ENCODE data around the gene MBNL2.
A peak's percentile ranks its signal among the peaks of the same experiment; 100 is the strongest.

The MBNL2 gene

DNA sequence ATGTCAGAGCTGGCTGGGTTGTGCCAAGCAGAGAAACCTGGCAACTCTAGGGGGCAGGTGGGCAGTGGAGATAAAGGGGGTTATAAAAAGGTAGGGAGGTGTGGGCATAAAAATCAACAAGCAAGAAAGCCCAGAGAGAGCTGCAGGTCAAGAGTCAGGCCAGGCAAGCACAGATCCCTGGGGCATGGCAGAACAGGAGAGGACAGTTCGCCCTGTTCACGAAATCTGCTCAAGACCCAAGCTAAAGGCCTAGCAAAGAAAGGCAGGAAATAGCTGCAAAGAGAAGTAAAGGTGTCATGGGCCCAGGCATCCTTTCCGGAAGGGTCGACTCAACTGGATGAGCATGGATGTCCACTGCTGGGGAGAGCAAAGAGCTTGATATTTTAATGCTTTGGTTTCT lies 3.4 kb downstream of the MBNL2 start:
- Histone ChIP-seq H3K9ac (ENCODE audit: low read length) (peak overlapping the region; percentile 88), H3K4me1 (ENCODE audit: insufficient read depth, low read length) (peaks cover 54% of the 10 kb centered on the region)

DNA sequence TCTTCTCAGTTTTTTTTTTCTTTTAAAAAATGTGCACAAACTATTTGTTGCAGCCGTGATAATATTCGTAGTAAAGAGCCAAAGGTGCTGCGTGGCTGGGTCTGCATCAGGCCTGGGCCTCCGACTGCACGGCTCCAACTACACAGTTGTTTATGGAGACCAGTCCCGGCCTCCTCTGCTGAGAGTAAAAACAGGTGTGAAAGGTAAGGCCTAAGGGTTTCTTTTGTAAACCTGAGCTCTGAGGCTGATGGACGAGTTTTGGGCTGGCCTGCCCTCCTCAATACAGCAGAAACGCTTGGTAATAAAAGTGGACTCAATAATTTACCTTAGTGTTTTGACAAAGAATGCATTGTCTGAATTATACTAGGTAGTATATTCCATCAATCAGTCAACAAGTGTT lies 3.9 kb downstream of the MBNL2 start:
- no peaks in the 10 kb centered on the region for H3K9me3 ChIP-seq (ENCODE audit: low read length)
- H3K4me1 ChIP-seq (ENCODE audit: insufficient read depth, low read length), result peaks cover 57% of the 10 kb centered on the region
- H3K27ac ChIP-seq (ENCODE audit: low read depth, low read length), result peak overlapping the region; percentile 96
- H3K4me3 ChIP-seq (ENCODE audit: low read depth in 1 of 2, low read length in 2 of 2), result peak overlapping the region in 1 of 2 donors; percentile 69
- peak overlapping the region; percentile 88 for H3K9ac ChIP-seq (ENCODE audit: low read length)
- no peaks in the 10 kb centered on the region for H3K36me3 ChIP-seq (ENCODE audit: insufficient read depth, low read length)
- H3K27me3 ChIP-seq (ENCODE audit: control insufficient read depth in 1 of 2, insufficient read depth in 2 of 2, low read length in 2 of 2), result no peaks in the 10 kb centered on the region

More for the DNA sequence above, 3.4 kb downstream of the MBNL2 start:
- no peaks in the 10 kb centered on the region for H3K36me3 ChIP-seq (ENCODE audit: insufficient read depth, low read length)
- peak overlapping the region; percentile 96 for H3K27ac ChIP-seq (ENCODE audit: low read depth, low read length)
- no peaks in the 10 kb centered on the region for H3K9me3 ChIP-seq (ENCODE audit: low read length)
- H3K27me3 ChIP-seq (ENCODE audit: control insufficient read depth in 1 of 2, insufficient read depth in 2 of 2, low read length in 2 of 2), result no peaks in the 10 kb centered on the region
- peak overlapping the region; percentile 2 to 69 for H3K4me3 ChIP-seq (ENCODE audit: low read depth in 1 of 2, low read length in 2 of 2)

DNA sequence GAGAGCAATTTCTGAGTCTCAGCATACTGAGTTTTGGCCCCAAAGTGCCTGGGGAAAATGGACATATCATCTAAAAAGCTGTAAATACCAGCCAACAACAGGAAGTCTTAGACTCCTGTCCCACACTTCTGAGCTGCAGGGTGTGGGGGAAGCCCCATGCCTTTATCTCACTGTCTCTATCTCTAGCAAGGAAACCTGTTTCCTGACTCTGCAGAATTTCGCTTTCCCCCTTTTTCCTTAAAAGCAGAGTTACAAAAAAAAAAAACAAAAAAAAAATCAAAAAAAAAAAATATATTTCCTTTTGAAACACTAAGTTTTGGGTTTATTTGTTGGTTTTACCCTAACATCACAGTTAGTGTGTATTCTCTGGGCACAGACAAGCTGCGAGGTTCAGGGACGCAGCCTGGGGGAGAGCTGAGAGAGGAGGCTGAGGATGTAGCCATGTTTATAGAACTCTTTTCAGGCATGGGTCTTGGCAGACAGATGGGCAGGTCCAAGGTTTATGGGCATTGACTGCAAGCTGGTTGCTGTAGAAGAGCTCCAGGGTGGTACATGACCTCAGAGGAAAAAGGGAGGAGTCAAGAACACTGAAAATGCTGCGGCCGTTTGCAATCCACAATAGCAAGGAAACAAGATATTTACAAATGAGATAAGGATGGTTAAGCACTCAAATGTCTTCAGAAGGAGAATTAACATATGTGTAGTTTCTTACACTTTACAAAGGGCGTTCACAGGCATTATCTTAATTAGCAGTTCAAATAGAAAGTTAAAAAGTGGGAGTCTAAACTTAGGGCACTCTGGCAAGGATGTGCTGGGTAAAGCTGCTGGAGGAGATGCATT lies 4.9 kb downstream of the MBNL2 start:
- Histone ChIP-seq H3K9me3 (ENCODE audit: low read length) (no peaks in the 10 kb centered on the region), H3K27ac (ENCODE audit: low read depth, low read length) (peak overlapping the region; percentile 96)

DNA sequence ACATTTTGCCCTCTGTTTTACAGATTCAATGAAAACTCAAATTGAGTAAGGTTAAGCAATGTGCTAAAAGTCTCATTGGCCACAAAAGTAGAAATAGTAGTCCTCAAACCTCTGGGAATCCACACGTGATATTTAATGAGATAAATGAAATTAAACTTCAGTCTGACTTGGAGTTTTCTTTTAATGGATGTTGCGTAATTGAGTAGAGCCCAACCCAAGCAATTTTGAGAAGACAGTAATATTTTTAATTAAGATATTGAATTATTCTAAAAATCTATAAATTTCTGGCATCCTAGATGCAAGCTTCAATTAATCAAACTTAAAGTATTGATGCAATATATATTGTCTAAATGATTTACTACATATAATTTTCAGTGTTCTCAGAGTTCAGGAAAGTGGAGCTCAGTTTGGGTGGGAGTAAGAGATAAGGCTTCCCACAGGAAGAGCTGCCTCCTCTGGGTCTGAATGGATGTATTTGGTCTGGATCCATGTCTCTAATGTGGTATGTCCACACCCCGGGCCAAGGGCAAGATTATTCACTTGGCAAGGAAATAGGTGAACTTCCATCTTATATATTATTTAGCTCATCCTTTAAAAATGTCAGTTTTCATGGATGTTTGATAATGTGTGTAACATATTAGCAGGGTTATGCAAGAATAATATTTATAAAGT lies 6.9 kb downstream of the MBNL2 start:
- H3K9me3 ChIP-seq (ENCODE audit: low read length), result no peaks in the 10 kb centered on the region
- H3K27ac ChIP-seq (ENCODE audit: low read depth, low read length), result no peak overlapping the region
- no peaks in the 10 kb centered on the region for H3K36me3 ChIP-seq (ENCODE audit: insufficient read depth, low read length)
- no peaks in the 10 kb centered on the region for H3K27me3 ChIP-seq (ENCODE audit: control insufficient read depth in 1 of 2, insufficient read depth in 2 of 2, low read length in 2 of 2)
- no peak overlapping the region for H3K9ac ChIP-seq (ENCODE audit: low read length)
- no peak overlapping the region for H3K4me3 ChIP-seq (ENCODE audit: low read depth in 1 of 2, low read length in 2 of 2)
- H3K4me1 ChIP-seq (ENCODE audit: insufficient read depth, low read length), result peaks cover 77% of the 10 kb centered on the region

More for the DNA sequence above, 4.9 kb downstream of the MBNL2 start:
- H3K27me3 ChIP-seq (ENCODE audit: control insufficient read depth in 1 of 2, insufficient read depth in 2 of 2, low read length in 2 of 2), result no peaks in the 10 kb centered on the region
- peak overlapping the region; percentile 88 for H3K9ac ChIP-seq (ENCODE audit: low read length)
- peak overlapping the region in 1 of 2 donors; percentile 4 for H3K4me3 ChIP-seq (ENCODE audit: low read depth in 1 of 2, low read length in 2 of 2)
- H3K36me3 ChIP-seq (ENCODE audit: insufficient read depth, low read length), result no peaks in the 10 kb centered on the region
- peaks cover 62% of the 10 kb centered on the region for H3K4me1 ChIP-seq (ENCODE audit: insufficient read depth, low read length)

DNA sequence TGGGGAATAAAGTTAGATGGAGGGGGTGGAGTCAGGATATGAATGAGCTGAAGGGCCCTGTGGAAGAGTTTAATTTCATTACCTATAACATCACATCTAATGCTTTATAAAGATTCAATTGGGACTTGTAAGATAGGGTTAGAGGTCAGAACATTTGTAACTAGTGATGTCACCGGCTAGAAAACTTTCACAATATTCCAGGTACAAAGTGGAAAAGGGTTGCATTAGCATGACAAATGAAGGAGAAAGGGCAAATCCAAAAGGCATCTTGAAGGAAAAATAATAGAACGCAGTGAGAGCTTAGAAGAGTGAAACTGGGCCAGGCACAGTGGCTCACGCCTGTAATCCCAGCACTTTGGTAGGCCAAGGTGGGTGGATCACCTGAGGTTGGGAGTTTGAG lies 7.6 kb downstream of the MBNL2 start:
- Histone ChIP-seq H3K4me1 (ENCODE audit: insufficient read depth, low read length) (peaks cover 84% of the 10 kb centered on the region), H3K9me3 (ENCODE audit: low read length) (no peaks in the 10 kb centered on the region), H3K9ac (ENCODE audit: low read length) (no peak overlapping the region)

DNA sequence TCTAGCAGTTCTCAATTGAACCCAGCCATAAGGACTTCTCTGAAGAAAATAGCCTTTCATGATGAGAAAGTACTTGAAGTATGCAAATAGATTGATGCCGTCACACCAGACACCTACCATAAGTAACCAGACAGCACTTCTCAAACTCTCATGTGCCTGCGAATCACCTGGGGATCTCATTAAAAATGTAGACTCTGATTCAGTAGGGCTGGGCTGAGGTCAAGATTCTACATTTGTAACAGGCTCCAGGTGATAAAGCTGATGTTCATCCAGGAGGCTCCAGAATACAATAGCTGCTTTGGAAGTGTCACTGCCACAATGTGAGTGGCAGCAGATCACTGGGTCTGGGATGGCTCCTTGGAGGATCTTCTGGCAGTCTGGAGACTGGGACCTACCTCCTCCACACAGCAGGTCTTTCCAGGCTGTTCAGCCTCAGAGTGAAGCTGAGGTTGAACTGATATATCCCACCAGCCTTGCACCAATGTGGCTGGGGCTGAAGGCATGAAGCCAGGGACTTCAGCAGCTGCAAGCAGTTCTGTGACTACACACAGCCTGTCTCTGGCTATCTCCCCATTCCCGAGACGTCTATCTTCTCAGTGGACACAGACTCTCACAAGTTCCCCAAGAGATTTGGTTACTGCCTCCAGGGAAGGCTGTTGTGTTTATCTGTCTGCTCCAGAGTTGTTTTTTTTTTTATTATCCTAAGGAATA lies 9.1 kb downstream of the MBNL2 start:
- Histone ChIP-seq H3K4me1 (ENCODE audit: insufficient read depth, low read length) (peaks cover 84% of the 10 kb centered on the region), H3K9ac (ENCODE audit: low read length) (no peak overlapping the region), H3K27me3 (ENCODE audit: control insufficient read depth in 1 of 2, insufficient read depth in 2 of 2, low read length in 2 of 2) (no peaks in the 10 kb centered on the region)

More for the DNA sequence above, 7.6 kb downstream of the MBNL2 start:
- H3K36me3 ChIP-seq (ENCODE audit: insufficient read depth, low read length), result peaks cover 3% of the 10 kb centered on the region
- H3K4me3 ChIP-seq (ENCODE audit: low read depth in 1 of 2, low read length in 2 of 2), result no peak overlapping the region
- no peak overlapping the region for H3K27ac ChIP-seq (ENCODE audit: low read depth, low read length)
- H3K27me3 ChIP-seq (ENCODE audit: control insufficient read depth in 1 of 2, insufficient read depth in 2 of 2, low read length in 2 of 2), result no peaks in the 10 kb centered on the region

DNA sequence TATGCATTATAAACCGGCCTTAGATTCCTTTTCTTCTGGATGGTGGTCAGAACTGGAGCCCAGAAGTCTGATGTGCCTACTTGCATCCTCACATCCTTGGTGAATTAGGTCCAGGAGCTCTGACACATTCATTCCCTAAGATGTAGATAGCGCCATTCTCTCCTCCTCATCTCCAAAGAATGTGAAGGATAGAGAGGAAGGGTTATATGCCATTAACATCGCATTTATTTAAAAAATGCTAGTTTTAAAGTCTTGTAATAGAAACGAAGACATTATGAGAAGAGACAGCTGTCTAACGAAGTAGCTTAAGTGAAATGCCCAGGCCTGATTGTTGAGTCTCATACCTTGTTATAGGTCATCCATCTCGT lies 9.7 kb downstream of the MBNL2 start:
- no peak overlapping the region for H3K9ac ChIP-seq (ENCODE audit: low read length)
- H3K36me3 ChIP-seq (ENCODE audit: insufficient read depth, low read length), result peaks cover 3% of the 10 kb centered on the region
- H3K27me3 ChIP-seq (ENCODE audit: control insufficient read depth in 1 of 2, insufficient read depth in 2 of 2, low read length in 2 of 2), result no peaks in the 10 kb centered on the region
- no peaks in the 10 kb centered on the region for H3K9me3 ChIP-seq (ENCODE audit: low read length)
- no peak overlapping the region for H3K4me3 ChIP-seq (ENCODE audit: low read depth in 1 of 2, low read length in 2 of 2)
- H3K27ac ChIP-seq (ENCODE audit: low read depth, low read length), result no peak overlapping the region
- peaks cover 84% of the 10 kb centered on the region for H3K4me1 ChIP-seq (ENCODE audit: insufficient read depth, low read length)

More for the DNA sequence above, 9.1 kb downstream of the MBNL2 start:
- Histone ChIP-seq H3K27ac (ENCODE audit: low read depth, low read length) (no peak overlapping the region), H3K4me3 (ENCODE audit: low read depth in 1 of 2, low read length in 2 of 2) (no peak overlapping the region), H3K9me3 (ENCODE audit: low read length) (no peaks in the 10 kb centered on the region), H3K36me3 (ENCODE audit: insufficient read depth, low read length) (peaks cover 3% of the 10 kb centered on the region)

DNA sequence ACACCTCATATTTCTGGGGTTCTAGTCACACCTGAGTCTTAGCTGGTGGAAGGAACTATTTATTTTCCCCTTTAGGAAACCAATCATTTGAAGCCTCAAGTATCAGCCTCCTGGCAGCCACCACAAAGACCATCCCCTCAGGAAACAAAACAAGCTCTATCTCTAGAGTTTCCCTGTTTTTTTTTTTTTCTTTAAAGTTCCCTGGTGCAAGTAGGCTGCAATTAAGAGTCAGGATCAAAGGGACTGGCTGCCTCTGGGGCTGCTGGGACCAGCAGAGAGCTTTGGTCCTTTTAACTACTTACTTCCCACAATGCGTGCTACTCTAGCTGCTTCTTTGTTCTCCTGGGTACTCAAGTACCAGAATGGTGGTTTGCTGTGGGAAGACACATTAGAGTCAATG lies 11.4 kb downstream of the MBNL2 start:
- Histone ChIP-seq H3K9ac (ENCODE audit: low read length) (no peak overlapping the region), H3K4me3 (ENCODE audit: low read depth in 1 of 2, low read length in 2 of 2) (no peak overlapping the region), H3K9me3 (ENCODE audit: low read length) (no peaks in the 10 kb centered on the region), H3K27ac (ENCODE audit: low read depth, low read length) (no peak overlapping the region), H3K27me3 (ENCODE audit: control insufficient read depth in 1 of 2, insufficient read depth in 2 of 2, low read length in 2 of 2) (no peaks in the 10 kb centered on the region), H3K36me3 (ENCODE audit: insufficient read depth, low read length) (peaks cover 9% of the 10 kb centered on the region), H3K4me1 (ENCODE audit: insufficient read depth, low read length) (peaks cover 89% of the 10 kb centered on the region)

DNA sequence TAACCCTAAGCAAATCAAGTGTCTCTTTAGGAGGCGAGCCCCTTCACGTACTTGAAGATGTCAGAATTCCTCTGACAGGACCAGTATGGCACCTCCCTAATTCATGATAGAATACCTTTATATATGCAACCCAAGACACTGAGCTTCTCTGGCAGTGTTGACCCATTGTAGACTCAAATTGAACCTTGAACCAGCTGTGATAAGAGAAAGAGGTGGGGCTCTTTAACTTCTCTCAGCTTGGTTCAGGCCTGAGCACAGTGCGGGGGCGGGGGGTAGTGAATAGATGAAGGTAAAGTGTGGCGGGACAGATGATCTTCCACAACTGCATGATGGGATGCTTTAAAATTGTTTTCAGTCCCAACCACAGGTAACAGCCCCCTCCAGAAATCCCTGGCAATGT lies 12.1 kb downstream of the MBNL2 start:
- H3K9ac ChIP-seq (ENCODE audit: low read length), result no peak overlapping the region
- no peak overlapping the region for H3K27ac ChIP-seq (ENCODE audit: low read depth, low read length)
- no peak overlapping the region for H3K4me3 ChIP-seq (ENCODE audit: low read depth in 1 of 2, low read length in 2 of 2)
- H3K9me3 ChIP-seq (ENCODE audit: low read length), result no peaks in the 10 kb centered on the region
- H3K27me3 ChIP-seq (ENCODE audit: control insufficient read depth in 1 of 2, insufficient read depth in 2 of 2, low read length in 2 of 2), result no peaks in the 10 kb centered on the region
- H3K4me1 ChIP-seq (ENCODE audit: insufficient read depth, low read length), result peaks cover 93% of the 10 kb centered on the region
- H3K36me3 ChIP-seq (ENCODE audit: insufficient read depth, low read length), result peaks cover 9% of the 10 kb centered on the region

DNA sequence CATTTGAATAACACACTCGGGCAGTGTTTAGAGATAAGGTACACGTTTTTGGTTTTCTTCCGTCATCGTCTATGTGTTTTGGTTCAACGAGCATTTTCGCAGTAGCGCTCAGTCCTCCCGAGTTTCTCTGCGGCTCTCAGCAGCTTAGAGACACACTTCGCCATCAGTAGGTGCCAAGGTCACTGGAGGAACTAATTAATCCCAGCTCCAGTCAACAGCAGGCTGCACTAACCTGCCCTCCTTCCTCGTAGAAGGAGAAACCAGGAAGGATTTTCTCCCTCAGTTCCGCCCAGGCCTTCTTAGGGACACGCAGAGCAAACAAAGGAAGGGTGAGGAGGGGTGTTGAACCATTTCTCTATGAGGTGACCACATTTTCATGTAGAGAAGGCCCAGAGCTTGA lies 12.6 kb downstream of the MBNL2 start:
- no peak overlapping the region for H3K27ac ChIP-seq (ENCODE audit: low read depth, low read length)
- no peaks in the 10 kb centered on the region for H3K9me3 ChIP-seq (ENCODE audit: low read length)
- H3K4me1 ChIP-seq (ENCODE audit: insufficient read depth, low read length), result peaks cover 93% of the 10 kb centered on the region
- H3K4me3 ChIP-seq (ENCODE audit: low read depth in 1 of 2, low read length in 2 of 2), result no peak overlapping the region
- H3K27me3 ChIP-seq (ENCODE audit: control insufficient read depth in 1 of 2, insufficient read depth in 2 of 2, low read length in 2 of 2), result no peaks in the 10 kb centered on the region
- H3K9ac ChIP-seq (ENCODE audit: low read length), result no peak overlapping the region
- peaks cover 9% of the 10 kb centered on the region for H3K36me3 ChIP-seq (ENCODE audit: insufficient read depth, low read length)

DNA sequence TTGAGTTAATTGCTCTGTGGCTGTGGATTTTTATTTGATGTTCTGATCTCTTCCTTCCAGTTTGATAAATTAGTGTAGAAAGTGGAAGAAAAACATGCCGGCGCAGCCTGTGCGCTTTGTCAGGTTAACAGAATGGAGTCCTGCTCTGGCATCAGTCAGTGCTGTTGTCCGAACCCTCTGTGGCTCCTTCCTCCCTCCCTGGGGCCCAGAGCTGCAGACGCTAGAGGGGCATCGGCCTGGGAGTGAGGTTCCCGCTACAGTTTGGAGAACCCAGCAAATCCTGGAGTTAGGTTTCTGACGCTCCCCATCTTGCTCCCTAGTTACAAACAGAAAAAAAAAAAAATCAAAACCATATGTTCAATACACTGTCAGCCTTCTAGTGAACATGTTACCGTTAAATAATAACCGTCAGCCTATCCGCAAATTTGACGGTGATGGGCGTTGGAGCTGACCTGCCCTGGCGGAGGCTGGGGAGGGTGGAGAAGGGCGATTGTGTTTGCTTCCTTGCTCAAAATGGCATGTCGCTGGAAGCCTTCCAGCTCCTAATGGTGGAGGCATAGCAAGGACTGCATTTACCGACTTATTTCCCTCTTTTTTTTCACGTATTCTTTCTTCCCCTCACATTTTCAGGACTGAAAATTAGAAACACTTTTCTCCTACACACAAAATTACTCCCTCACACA lies 13.6 kb downstream of the MBNL2 start:
- Histone ChIP-seq H3K4me3 (ENCODE audit: low read depth in 1 of 2, low read length in 2 of 2) (peak overlapping the region; percentile 23 to 38), H3K27ac (ENCODE audit: low read depth, low read length) (peak overlapping the region; percentile 21), H3K9me3 (ENCODE audit: low read length) (no peaks in the 10 kb centered on the region), H3K4me1 (ENCODE audit: insufficient read depth, low read length) (peaks cover 96% of the 10 kb centered on the region), H3K9ac (ENCODE audit: low read length) (peak overlapping the region; percentile 35), H3K36me3 (ENCODE audit: insufficient read depth, low read length) (peaks cover 9% of the 10 kb centered on the region), H3K27me3 (ENCODE audit: control insufficient read depth in 1 of 2, insufficient read depth in 2 of 2, low read length in 2 of 2) (no peaks in the 10 kb centered on the region)

Data from muscle layer of colon (tissue), 2 donors.